ENCODE results near the gene EEF1G. TPM values are rescaled to one million over a fixed set of nuclear protein-coding genes. Genes with fewer than 3 reads are reported as not detected.
"Not testable (repeated sequence)": the region's sequence is repeated elsewhere in the genome, so short reads cannot be mapped to it uniquely, and the experiment has no call there.

The EEF1G gene, protein sequence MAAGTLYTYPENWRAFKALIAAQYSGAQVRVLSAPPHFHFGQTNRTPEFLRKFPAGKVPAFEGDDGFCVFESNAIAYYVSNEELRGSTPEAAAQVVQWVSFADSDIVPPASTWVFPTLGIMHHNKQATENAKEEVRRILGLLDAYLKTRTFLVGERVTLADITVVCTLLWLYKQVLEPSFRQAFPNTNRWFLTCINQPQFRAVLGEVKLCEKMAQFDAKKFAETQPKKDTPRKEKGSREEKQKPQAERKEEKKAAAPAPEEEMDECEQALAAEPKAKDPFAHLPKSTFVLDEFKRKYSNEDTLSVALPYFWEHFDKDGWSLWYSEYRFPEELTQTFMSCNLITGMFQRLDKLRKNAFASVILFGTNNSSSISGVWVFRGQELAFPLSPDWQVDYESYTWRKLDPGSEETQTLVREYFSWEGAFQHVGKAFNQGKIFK
- 1,000 to 10,000 TPM; 1,239 to 1,470 TPM for total RNA-seq

- DNase-seq, result peak; percentile 99
- POLR2A ChIA-PET, result interaction anchor here (0.6 to 1.4 kb wide), 9 partner anchors 17 to 783 kb away, joined by 3 to 14 read pairs (median 4); partner anchors contain the start of genes C11orf98, CSKMT, MTA2 and TUT1
- H3K4me3 Mint-ChIP-seq, result peak within 1 kb of the TSS; percentile 96
- H3K36me3 Mint-ChIP-seq (ENCODE audit: low read depth), result peaks cover 56% of the 10 kb centered on the region
- peaks cover 56% of the 10 kb centered on the region for H3K4me1 Mint-ChIP-seq
- no peaks in the 10 kb centered on the region for H3K27me3 Mint-ChIP-seq
- peak within 1 kb of the TSS; percentile 94 for H3K27ac Mint-ChIP-seq
- CTCF ChIA-PET, result interaction anchor here (0.6 to 2.0 kb wide), 10 partner anchors 8 to 280 kb away, joined by 3 to 11 read pairs (median 3); no protein-coding TSS in a partner anchor
- H3K9me3 Mint-ChIP-seq, result no peaks in the 10 kb centered on the region
Observed at GRCh38 chr11:62573592-62574362, at the start of gene EEF1G. Gene EEF1G, minus strand, starts transcription at chr11:62573891. Its CDS starts 49 bp downstream, at chr11:62573842.

DNA sequence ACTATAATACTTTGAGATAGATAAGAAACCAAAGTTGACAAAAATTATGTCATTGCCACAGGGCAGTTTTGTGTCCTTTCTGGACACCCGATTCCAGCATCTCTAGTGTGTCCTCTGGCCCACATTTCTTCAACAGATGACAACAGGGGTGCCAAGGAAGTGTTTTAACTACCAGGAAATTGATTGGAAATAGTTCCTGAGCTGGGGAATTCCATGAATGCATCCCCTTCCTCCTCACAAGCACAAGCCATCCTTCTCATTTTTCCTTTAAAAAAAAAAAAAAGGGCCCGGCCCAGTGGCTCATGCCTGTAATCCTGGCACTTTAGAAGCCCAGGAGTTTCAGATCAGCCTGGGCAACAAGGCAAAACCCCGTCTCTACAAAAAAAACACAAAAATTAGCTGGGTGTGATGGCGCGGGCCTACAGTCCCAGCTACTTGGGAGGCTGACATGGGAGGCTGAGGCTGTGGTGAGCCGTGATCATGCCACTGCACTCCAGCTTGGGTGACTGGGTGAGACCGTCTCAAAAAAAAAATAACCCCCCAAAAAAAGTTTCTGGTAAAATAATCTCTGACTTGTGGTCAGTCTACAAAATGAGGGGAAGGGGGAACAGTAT is 48.9 kb upstream of the EEF1G start:
- CTCF ChIA-PET, result interaction anchor here (1.0 to 4.7 kb wide), 12 partner anchors 9 to 198 kb away, joined by 3 to 40 read pairs (median 5); partner anchors contain the start of genes ROM1 and ZBTB3

GRCh38 chr11:62621567-62622470 is 48.1 kb upstream of the EEF1G start, which contains the start of gene B3GAT3:
Gene B3GAT3, minus strand, starts transcription at chr11:62621986. Its CDS starts 39 bp downstream, at chr11:62621947.
- H3K4me3 Mint-ChIP-seq, result peak within 1 kb of the TSS; percentile 85
- H3K27ac Mint-ChIP-seq, result peak within 1 kb of the TSS; percentile 98
- peak; percentile 98 for DNase-seq
- H3K27me3 Mint-ChIP-seq, result no peaks in the 10 kb centered on the region
- CTCF ChIA-PET, result interaction anchor here (1.0 to 4.7 kb wide), 14 partner anchors 8 to 164 kb away, joined by 3 to 40 read pairs (median 4); partner anchors contain the start of genes EML3, LBHD1, ROM1 and ZBTB3
- POLR2A ChIA-PET, result interaction anchor here (0.6 to 1.7 kb wide), 3 partner anchors 29 to 43 kb away, joined by 3 to 9 read pairs (median 4); partner anchors contain the start of genes C11orf98, CSKMT and TUT1
- H3K36me3 Mint-ChIP-seq (ENCODE audit: low read depth), result peaks cover 36% of the 10 kb centered on the region
- H3K4me1 Mint-ChIP-seq, result peaks cover 27% of the 10 kb centered on the region
- no peaks in the 10 kb centered on the region for H3K9me3 Mint-ChIP-seq

More for the DNA sequence above, 48.9 kb upstream of the EEF1G start:
- Mint-ChIP-seq H3K27ac (peak overlapping the region; percentile 96), H3K4me3 (peak overlapping the region; percentile 85), H3K36me3 (ENCODE audit: low read depth) (peaks cover 41% of the 10 kb centered on the region), H3K27me3 (no peaks in the 10 kb centered on the region), H3K9me3 (no peaks in the 10 kb centered on the region), H3K4me1 (peaks cover 26% of the 10 kb centered on the region)
- POLR2A ChIA-PET, result interaction anchor here (0.6 to 1.7 kb wide), 2 partner anchors 30 to 31 kb away, joined by 3 to 9 read pairs; partner anchors contain the start of gene TUT1
- DNase-seq, result no peak

GRCh38 chr11:62621027-62621566 is 47.4 kb upstream of the EEF1G start:
- Mint-ChIP-seq H3K4me3 (peak overlapping the region; percentile 85), H3K27me3 (no peaks in the 10 kb centered on the region), H3K27ac (peak overlapping the region; percentile 98), H3K9me3 (no peaks in the 10 kb centered on the region), H3K4me1 (peaks cover 32% of the 10 kb centered on the region), H3K36me3 (ENCODE audit: low read depth) (peaks cover 36% of the 10 kb centered on the region)
- DNase-seq, result no peak
- ChIA-PET CTCF (interaction anchor here (0.6 to 4.7 kb wide), 10 partner anchors 8 to 196 kb away, joined by 3 to 40 read pairs (median 4); partner anchors contain the start of genes EML3, LBHD1 and ROM1), POLR2A (interaction anchor here (0.7 to 1.7 kb wide), 2 partner anchors 30 to 44 kb away, joined by 4 to 9 read pairs; partner anchors contain the start of genes C11orf98, CSKMT and TUT1)

- POLR2A ChIA-PET, H3K9me3 Mint-ChIP-seq, DNase-seq, H3K27me3 Mint-ChIP-seq, H3K4me3 Mint-ChIP-seq, H3K27ac Mint-ChIP-seq: not testable (repeated sequence)
- Mint-ChIP-seq H3K4me1 (peaks cover 45% of the 10 kb centered on the region), H3K36me3 (ENCODE audit: low read depth) (peaks cover 37% of the 10 kb centered on the region)
- CTCF ChIA-PET, result interaction anchor here (0.8 kb wide), 1 partner anchor 23 kb away, joined by 3 read pairs; no protein-coding TSS in a partner anchor
Observed at GRCh38 chr11:62616957-62617356, 43.3 kb upstream of the EEF1G start.

- Mint-ChIP-seq H3K4me3 (no peak overlapping the region), H3K36me3 (ENCODE audit: low read depth) (peaks cover 34% of the 10 kb centered on the region), H3K9me3 (no peaks in the 10 kb centered on the region), H3K4me1 (peaks cover 44% of the 10 kb centered on the region), H3K27ac (peak overlapping the region; percentile 62), H3K27me3 (no peaks in the 10 kb centered on the region)
- CTCF ChIA-PET, result interaction anchor here (0.6 to 1.0 kb wide), 2 partner anchors 11 to 1621 kb away, joined by 3 to 4 read pairs; no protein-coding TSS in a partner anchor
- no peak for DNase-seq
- POLR2A ChIA-PET, result no interaction called here
Observed at GRCh38 chr11:62615521-62615920, 41.8 kb upstream of the EEF1G start.

DNA sequence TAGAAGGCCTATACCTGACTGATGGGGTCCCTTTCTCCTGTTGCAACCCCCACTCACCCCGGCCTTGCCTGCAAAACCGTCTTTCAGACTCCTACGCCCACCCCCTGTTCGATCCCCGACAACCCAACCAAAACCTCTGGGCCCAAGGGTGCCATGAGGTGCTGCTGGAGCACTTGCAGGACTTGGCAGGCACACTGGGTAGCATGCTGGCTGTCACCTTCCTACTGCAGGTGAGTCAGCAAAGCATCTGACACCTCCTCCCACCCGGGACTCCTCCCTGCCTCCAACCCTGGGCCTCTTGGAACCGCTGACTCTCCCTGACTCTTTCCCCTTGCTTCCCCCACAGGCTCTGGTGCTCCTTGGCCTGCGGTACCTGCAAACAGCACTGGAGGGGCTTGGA is 40.6 kb upstream of the EEF1G start:
- H3K36me3 Mint-ChIP-seq (ENCODE audit: low read depth), result peaks cover 40% of the 10 kb centered on the region
- peaks cover 43% of the 10 kb centered on the region for H3K4me1 Mint-ChIP-seq
- CTCF ChIA-PET, result interaction anchor here (1.2 to 1.5 kb wide), 2 partner anchors 56 to 267 kb away, joined by 3 read pairs; partner anchors contain the start of gene SLC3A2

GRCh38 chr11:62613291-62613778 is 39.6 kb upstream of the EEF1G start:
- Mint-ChIP-seq H3K36me3 (ENCODE audit: low read depth) (peaks cover 40% of the 10 kb centered on the region), H3K27ac (peak overlapping the region; percentile 87), H3K4me1 (peaks cover 47% of the 10 kb centered on the region), H3K4me3 (peak overlapping the region; percentile 56), H3K27me3 (no peaks in the 10 kb centered on the region), H3K9me3 (no peaks in the 10 kb centered on the region)
- ChIA-PET POLR2A (no interaction called here), CTCF (interaction anchor here (0.9 to 1.6 kb wide), 7 partner anchors 8 to 268 kb away, joined by 3 to 5 read pairs (median 3); partner anchors contain the start of genes MTA2 and SLC3A2)
- DNase-seq, result no peak

More for the DNA sequence above, 40.6 kb upstream of the EEF1G start:
- H3K27ac Mint-ChIP-seq, result peak overlapping the region; percentile 87
- H3K9me3 Mint-ChIP-seq, result no peaks in the 10 kb centered on the region
- POLR2A ChIA-PET, result no interaction called here
- peak overlapping the region; percentile 30 for H3K4me3 Mint-ChIP-seq
- no peak for DNase-seq
- no peaks in the 10 kb centered on the region for H3K27me3 Mint-ChIP-seq

DNA sequence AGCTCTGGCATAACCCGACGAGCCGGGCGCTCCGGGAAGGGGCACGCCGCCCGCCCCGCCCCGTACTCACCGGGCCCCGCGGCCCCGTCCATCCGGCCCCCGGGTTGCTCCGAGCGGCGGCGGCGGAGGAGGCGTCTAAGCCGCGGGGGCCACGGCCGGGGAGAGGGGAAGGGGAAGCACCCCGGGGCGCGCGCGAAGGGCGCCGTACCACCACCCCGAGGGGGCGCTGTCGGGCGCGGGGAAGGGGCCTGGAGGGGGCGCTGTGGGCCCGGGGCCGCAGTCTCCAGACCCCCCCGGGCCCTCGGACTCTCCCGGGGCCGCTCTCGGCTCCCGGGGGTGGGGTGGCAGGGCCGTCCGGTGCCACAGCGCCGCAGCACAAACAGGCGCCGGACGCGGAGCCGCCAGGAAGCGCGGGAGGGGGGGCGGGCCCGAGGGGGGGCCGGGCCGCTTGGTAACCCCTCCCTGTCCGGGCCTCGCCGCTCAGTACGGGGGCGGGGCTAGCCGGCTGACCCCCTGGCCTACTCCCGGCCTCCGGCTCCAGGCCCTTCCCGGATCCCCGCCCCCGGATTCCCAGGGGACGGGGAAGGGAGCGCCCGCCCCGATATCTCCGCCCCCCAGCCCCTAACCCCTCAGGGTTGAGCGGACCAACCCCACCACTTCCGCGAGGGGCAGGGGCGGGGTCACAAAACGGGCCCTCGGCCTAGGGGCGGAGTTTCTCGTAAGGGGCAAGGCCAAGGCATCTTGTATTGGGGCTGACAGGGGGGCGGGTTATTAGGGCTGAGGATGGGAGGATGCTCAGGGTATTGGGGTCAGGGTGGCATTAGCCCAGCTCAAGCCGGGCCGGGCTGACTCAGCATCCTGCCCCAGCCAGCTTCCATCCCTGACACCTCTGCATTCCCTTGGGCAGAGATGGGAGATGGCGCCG is 38.9 kb upstream of the EEF1G start, which contains the start of the genes EML3 and ROM1:
Gene EML3, minus strand, starts transcription at position 410 of the 925 bp plus-strand sequence. Its CDS starts 318 bp downstream, at position 92.
Gene ROM1, plus strand, starts transcription at position 892 of the 925 bp plus-strand sequence. Its CDS starts 25 bp downstream, at position 917.
- peak within 1 kb of the TSS; percentile 94 for H3K27ac Mint-ChIP-seq
- H3K9me3 Mint-ChIP-seq, result no peaks in the 10 kb centered on the region
- DNase-seq, result peak; percentile 90
- H3K4me3 Mint-ChIP-seq, result peak within 1 kb of the TSS; percentile 96
- peaks cover 45% of the 10 kb centered on the region for H3K36me3 Mint-ChIP-seq (ENCODE audit: low read depth)
- CTCF ChIA-PET, result interaction anchor here (0.9 to 4.5 kb wide), 21 partner anchors 9 to 269 kb away, joined by 3 to 40 read pairs (median 4); partner anchors contain the start of genes B3GAT3, BSCL2, C11orf98 and CSKMT
- H3K27me3 Mint-ChIP-seq, result no peaks in the 10 kb centered on the region
- H3K4me1 Mint-ChIP-seq, result peaks cover 54% of the 10 kb centered on the region
- POLR2A ChIA-PET, result interaction anchor here (0.7 kb wide), 1 partner anchor 60 kb away, joined by 3 read pairs; no protein-coding TSS in a partner anchor

Measured in activated CD4-positive, alpha-beta T cell treated with anti-CD3 and anti-CD28 coated beads, Interleukin-2, amount 10 ng/mL, durations not matched to agents 7 days and 5 days (primary cell).